HG02678 (cell line): ENCODE data around the gene SLC7A7.
"Not testable (repeated sequence)": the region's sequence is repeated elsewhere in the genome, so short reads cannot be mapped to it uniquely, and the experiment has no call there.

Experiments used
- ATAC-seq: cut with Tn5 transposase; IDR thresholded peaks from one replicate; pipeline ENCODE4 v1.9.1; 2021; ENCODE audit warnings: mild to moderate bottlenecking, moderate library complexity; ENCODE audit not compliant: unreplicated experiment

The SLC7A7 gene

DNA sequence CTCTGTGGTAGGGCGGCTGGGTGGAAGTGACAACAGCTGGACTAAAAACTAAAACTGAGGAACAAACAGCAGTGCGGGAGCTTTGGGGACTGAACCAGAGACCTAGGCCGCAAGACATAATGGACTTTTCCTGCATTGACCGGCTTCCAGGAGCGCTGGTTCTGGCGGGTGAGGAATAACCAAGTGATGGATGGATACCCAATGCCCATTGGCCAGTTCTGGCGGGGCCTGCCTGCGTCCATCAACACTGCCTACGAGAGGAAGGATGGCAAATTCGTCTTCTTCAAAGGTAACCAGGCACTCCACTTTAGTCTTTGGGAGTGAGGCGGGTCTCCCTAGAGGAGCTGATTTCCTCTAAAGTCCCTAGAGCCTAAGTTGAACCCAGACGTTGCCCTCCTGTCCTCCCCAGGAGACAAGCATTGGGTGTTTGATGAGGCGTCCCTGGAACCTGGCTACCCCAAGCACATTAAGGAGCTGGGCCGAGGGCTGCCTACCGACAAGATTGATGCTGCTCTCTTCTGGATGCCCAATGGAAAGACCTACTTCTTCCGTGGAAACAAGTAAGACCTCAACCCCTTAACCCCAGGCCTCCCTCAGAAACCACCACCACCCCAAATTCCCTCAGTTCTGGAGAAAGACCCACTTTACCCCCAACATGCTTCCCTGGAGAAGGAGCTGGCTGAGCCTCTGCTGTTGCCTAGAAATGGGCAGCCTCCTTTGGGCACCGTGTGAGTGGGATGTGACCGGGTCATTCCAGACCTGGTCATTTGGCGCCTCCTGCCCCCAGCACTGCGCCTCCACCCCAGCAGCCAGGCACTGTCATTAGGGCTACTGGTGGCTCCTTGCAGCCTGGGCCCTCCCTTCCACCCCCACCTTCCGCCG lies 29.2 kb upstream of the SLC7A7 start:
- no peak for ATAC-seq

DNA sequence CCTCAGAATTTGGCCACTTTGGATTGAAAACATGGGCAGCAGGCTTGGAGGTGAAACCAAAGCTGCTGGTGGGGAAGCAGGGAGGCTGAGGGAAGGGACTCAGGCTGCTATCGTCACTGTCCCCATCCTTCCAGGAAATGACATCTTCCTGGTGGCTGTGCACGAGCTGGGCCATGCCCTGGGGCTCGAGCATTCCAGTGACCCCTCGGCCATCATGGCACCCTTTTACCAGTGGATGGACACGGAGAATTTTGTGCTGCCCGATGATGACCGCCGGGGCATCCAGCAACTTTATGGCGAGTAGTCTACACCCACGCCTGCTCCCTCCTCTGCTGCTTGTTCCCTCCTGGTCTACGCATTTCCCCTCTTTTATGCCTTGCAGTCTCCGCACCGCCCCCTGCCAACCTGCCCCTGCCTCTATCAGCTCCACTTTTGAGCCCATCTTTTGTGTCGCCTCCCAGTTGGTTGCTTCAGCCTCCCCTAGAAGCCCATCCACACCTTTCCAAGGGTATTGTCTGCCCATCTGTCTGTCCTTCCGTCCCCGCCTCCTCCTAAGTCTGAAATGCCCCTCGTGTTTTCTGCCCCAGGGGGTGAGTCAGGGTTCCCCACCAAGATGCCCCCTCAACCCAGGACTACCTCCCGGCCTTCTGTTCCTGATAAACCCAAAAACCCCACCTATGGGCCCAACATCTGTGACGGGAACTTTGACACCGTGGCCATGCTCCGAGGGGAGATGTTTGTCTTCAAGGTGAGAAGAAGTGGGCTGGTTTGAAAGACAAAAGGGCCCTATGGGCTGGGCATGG lies 28.1 kb upstream of the SLC7A7 start:
- ATAC-seq: no peak

DNA sequence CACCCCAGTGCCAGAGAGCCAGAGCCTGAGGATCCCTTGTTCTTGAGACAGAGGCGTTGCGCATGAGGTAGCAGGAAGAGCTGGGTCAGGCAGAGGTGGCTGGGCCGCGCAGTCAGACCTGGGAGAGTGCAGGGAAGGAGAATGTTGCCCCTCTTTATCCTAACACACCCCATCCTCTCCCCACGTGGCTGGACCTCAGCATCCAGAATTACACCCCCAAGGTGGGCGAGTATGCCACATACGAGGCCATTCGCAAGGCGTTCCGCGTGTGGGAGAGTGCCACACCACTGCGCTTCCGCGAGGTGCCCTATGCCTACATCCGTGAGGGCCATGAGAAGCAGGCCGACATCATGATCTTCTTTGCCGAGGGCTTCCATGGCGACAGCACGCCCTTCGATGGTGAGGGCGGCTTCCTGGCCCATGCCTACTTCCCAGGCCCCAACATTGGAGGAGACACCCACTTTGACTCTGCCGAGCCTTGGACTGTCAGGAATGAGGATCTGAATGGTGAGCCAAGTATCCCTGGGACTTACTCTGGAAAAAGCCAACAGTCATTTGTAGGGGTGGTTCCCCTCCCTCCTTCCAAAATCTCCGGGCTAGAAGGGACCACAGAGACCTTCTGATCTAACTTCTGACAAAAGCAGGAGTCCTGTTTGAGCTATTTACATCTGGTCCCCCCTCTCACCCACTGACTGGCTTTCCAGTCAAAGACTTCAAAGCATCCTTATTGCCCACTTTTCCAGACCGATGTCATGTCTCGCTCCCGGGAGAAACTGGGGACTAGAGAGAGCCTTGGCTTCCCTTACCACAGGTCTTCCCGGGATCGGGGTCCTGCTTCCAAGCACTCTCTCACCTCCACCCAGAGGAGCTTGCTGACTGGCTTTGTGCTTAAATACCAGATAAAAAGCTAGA lies 27.2 kb upstream of the SLC7A7 start:
- ATAC-seq: no peak

DNA sequence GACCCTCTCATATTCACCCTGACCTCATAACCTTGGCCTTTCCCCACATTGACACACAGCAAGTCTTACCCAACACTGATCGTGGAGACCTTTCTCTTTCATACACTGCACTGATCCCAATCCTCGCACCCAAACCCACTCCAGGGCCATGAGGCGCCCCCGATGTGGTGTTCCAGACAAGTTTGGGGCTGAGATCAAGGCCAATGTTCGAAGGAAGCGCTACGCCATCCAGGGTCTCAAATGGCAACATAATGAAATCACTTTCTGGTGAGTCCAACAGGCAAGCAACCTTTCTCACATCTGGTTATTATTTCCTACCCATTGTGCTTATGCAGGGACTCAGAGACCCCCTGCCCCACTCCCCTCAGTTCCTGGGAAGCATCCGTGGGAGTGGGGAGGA lies 26.5 kb upstream of the SLC7A7 start:
- no peak for ATAC-seq

DNA sequence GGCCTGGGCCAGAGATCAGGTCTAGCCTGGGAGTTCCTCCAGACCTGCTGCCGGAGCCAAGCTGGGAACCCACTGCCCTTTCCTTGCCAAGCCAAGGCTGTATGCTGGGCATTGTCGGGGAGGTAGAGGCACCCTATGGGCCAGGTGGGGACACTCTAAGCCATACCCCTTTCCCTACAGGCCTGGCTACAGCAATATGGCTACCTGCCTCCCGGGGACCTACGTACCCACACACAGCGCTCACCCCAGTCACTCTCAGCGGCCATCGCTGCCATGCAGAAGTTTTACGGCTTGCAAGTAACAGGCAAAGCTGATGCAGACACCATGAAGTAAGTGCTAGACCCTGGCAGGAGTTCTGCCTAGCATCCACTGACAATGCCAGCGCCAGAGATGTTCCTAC lies 26.1 kb upstream of the SLC7A7 start:
- no peak for ATAC-seq

DNA sequence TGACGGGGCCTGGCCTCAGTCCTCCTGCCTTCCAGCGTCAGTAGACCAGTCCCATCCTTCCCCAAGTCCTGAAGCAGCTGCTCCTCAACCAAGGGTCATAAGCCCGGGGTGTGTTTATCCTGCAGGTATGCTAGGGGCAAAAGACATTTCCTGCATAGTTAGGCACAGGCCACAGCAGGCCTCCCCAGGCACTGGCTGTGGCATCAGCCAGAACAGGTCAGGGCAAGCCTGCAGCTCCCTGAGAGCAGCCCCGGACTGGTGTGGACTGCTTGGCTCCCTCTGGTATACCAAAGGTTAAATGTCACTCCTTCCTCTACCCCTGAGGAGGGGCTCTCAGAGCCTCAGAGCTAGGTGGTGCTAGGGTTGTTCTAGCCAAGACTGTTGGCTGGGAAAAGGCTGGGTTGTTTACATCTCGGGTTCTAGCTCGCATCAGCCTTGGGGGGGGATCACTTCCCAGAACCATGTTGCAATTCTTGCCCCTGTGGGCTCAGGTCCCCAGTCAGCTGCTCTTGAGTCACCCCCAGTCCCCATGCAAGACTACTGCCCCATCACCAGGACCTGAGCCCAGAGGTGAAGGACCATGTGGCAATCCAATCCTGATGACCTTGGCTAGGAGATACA lies 24.0 kb upstream of the SLC7A7 start:
- ATAC-seq: no peak

DNA sequence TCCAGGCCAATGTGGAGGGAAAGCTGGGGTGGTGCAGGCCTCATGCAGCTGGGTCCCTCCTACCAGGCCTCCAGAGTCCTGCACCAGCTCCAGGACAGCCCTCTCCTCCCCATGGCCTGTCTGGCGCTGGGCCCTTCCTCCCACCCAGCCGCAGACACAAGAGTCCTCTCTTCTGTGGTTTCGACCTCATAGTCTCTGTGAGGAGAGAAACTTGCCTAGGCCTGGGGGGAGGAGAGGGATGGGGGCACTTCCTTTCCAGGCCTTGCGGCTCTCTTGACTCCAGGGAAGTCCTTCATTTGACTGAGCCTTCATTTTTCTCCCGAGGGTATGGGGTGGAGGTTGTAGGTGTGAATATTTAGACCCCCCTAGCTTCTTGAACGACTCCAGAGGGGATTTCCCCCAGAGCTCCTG lies 23.4 kb upstream of the SLC7A7 start:
- peak; percentile 58 for ATAC-seq

DNA sequence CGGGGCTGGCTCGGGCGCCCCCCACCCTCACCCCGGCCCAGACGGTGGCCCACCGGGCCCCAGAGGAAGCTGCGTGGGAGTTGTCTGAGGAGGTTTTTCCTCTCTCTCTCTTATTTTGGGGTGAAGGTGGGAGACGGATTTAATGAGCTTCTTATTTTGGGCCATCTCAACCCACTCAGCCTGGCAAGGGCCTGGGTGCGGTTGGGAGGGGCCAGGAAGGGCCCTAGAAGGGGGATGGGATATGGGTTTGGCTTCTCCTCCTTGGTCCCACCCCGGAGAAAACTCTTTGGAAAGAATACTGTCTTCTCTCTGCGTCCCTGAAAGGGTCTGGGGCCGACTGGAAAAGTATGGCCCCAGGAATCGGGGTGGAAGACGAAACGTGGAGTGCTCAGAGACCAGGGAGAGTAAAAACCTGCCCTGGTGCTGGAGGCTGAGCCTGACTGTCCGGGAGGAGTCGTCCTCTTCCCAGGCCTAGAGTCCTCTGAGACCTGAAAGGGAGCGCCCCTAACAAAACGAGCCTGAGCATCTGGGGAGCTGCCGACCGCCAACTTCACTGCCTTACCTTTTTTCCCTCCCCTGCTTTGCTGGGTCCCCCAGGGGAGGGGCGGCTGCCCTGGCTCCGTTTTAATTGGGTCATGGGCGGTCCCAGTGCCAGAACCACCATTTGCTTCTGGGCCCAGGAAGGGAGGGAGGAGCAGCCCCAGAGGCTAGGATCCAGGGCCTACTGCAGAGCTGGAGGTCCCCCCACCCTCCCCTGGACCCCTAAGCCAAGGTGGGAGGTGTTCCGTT lies 22.7 kb upstream of the SLC7A7 start:
- ATAC-seq: no peak

DNA sequence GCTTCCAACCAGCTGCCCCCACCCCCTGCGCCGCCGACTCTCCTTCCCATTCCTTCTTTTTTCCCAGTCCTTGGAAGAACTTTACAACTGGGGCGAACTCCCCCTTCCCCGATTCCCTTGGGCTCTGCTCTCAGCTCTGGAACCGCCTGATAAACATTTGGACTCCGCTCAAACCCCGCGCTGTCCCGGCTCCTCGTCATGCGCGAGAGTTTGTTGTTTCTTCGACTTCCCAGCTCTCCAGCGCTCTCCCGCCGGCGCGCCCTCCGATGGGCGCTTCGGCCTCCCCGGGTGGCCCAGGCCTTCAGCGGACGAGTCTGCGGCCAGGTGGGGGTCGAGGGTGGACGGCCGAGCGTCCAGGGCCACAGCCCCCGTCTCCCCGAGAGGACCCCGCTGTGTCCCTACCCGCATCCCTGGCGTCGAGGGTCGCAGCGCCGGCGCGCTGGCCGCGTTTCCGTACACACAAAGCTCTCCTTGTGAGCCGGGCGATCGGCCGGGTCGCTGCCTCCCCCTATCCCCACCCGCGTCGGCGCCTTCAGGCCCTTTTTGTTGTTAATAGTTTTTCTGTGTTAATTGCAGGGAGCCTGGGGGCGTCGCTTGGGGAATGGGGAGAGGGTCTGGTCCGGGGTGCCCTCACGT lies 22.0 kb upstream of the SLC7A7 start:
- ATAC-seq: no peak

DNA sequence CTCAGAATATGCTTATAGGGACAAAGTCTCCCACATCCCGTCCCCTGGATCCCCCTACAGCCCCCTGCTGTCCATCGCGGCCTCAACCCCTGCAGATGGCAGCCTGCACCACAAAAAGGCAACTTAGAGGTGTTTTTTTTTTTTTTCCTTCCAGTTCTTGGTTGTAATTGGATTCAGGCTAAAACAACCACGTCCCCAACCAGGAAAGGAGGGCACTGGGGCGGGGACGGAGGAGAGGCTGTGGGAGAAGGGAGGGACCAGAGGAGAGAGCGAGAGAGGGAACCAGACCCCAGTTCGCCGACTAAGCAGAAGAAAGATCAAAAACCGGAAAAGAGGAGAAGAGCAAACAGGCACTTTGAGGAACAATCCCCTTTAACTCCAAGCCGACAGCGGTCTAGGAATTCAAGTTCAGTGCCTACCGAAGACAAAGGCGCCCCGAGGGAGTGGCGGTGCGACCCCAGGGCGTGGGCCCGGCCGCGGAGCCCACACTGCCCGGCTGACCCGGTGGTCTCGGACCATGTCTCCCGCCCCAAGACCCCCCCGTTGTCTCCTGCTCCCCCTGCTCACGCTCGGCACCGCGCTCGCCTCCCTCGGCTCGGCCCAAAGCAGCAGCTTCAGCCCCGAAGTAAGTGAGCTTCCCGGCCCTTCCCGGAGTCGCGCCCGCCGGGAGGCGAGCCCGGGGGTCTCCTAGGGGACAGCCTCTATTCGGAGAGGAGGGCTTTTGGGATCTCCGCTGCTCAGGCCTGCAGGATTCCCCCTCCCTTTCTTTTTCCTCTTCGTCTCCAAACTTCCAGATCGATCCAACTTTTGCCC lies 21.3 kb upstream of the SLC7A7 start, which contains the start of gene MMP14:
MMP14 (plus strand) TSS at position 285 of the 813 bp plus-strand sequence; CDS start at position 518, 233 bp downstream.
- no peak for ATAC-seq

DNA sequence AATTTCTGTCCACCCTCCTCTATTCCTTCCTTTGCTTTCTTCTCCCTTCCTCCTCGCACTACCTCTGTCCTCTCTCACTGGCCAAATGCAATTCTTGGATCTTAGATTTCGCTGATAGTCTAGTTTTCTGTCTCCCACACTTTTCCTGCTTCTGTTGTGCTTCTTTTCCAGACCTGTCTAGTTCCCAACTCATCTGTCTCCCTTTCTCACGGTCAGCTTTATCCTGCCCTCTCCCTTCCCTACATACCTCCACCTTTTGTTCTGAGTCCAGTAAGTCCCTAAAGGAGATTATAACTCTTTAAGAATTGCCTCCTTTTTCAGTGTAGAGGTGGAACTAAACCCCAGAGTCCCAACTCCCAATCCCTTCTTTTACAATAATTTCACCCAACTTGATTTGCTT lies 20.3 kb upstream of the SLC7A7 start:
- ATAC-seq: no peak

DNA sequence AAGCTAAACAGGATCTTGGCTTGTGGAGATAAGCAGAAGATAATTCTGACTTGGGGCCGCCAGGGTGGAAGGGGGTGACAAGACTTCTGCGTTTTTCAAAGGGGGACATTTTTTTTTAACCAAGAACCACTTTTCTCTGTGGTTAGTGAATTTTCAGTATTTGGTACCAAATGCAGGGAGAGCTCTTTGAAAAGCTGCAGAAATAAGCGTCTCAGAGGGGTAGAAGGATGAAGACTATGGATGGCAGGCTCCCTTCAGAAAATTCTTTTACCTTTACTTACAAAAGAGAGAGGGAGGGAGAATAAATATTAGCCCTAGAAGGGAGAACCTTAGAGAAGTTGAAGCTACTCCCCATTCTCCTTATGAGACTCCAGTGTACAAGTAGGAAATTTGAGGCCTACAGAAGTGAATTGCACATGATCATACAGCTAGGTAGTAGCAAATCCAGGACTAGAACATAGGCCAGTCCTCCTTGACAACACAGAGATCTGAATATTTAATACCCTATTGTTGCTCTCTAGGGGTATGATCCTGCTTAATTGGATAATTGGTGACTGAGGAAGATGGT lies 15.3 kb upstream of the SLC7A7 start:
- no peak for ATAC-seq

DNA sequence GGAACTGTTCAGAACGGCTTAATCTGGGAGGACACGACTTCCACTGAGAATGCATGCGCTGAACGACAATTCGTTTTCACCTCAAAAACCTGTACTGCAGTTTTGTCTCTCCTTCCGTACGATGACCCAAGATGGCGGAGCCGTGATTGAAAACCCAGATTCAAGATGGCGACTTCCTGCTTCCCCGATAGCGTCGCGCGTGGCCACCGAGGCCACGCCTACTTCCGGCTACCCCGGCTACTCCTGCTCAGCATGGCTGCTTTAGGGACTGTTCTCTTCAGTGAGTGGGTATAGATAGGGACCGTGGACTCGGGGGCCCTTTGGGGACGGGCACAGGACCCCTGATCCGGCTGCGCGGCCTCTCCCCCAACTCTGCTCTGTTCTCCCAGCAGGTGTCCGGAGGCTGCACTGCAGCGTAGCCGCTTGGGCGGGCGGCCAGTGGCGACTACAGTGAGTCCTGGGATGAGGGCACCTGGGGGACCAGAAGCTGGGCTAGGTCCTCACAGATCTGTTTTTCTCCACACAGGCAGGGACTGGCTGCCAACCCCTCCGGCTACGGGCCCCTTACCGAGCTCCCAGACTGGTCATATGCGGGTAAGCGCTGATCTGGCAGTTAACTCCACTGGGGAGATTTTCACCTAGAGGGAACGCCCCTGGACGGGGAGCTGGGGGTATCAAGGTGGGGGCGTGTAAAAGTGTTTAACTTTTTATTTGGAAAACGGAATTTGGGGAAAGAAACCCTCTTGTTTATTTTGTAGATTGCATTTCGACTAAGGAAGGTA lies 14.6 kb upstream of the SLC7A7 start, which contains the start of gene MRPL52:
MRPL52 (plus strand) TSS at position 227 of the 782 bp plus-strand sequence; CDS start at position 253, 26 bp downstream.
- ATAC-seq: peak; percentile 93

DNA sequence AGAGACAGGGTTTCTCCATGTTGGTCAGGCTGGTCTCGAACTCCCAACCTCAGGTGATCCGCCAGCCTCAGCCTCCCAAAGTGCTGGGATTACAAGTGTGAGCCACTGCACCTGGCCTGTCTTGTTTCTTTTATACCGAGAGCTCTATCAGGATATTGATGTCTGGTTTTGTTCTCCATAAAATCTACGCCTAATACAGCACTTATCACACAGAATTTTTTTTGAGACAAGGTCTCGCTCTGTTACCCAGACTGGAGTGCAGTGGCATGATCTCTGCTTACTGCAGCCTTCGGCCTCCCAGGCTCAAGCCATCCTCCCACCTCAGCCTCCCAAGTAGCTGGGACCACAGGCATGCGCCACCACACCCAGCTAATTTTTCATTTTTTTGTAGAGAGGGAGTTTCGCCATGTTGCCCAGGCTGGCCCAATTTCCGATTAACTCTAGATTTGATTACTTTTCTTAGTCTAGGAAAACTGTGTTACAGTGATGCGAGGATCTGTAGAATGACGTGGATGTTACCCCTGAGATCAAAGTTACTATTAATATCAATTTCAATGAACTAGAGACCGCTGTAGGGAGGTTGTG lies 13.9 kb upstream of the SLC7A7 start:
- ATAC-seq: not testable (repeated sequence)

DNA sequence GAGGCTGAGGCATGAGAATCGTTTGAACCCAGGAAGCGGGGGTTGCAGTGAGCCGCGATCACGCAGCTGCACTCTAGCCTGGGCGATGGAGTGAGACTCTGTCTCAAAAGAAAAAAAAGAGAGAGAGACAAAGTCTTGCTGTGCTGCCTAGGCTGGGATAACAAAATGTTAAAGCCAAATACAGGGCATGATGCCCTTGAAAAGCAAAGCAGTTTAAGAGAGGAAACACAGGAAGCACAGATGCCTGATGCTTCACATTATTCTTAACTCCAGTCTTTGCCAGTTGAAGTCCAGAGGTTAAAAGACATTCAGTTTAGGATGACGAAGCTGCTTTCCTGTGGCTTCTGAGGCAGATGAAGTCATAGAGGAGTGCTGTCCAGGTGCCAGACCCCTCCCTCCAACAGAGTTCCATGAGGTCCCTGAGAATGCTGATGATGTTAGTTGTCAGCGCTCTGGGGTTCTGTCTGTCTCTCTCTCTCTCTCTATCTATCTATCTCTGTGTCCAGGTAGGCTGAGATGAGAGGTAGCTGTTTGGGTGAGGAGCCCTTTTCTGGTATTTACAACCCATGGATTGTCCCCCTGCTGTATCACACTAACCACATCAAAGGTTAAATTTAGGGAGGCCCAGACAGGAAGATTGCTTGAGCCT lies 9.6 kb upstream of the SLC7A7 start:
- ATAC-seq: no peak

DNA sequence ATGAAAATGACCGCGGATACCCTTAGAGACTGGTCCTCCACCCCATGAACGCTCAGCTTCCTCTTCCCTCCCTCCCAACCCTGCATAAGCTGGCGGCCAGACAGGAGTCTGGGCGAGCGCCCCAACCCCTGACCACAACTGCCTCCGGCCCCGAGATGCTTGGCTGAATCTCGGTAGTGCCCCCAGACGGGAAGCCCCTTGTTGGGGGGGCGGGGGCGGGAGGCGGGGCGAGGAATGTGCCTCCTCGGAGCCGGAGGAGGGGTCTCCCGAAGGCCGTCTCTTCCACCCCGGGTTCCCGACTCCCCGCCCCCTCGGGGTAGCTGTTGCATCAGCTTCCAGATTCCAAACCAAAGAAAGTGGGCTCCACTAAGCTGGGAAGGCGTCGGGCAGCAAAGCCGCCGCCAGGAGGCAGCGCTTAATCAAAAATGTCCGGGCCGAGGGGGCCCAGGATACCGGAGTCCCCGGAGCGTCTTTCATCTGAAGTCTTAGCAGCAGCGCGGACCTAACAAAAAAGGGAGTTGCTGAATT lies 7.4 kb upstream of the SLC7A7 start:
- ATAC-seq: peak; percentile 59
